ENCODE data around the gene DGKZ. TPM values are rescaled to one million over a fixed set of nuclear protein-coding genes. Genes with fewer than 3 reads are reported as not detected.

Gene DGKZ
- total and polyA plus RNA-seq, 2 donors (not counting 3 experiments of a cell fraction or from before 2014, with no cell fraction given) = 88.8 to 127 TPM

DNA sequence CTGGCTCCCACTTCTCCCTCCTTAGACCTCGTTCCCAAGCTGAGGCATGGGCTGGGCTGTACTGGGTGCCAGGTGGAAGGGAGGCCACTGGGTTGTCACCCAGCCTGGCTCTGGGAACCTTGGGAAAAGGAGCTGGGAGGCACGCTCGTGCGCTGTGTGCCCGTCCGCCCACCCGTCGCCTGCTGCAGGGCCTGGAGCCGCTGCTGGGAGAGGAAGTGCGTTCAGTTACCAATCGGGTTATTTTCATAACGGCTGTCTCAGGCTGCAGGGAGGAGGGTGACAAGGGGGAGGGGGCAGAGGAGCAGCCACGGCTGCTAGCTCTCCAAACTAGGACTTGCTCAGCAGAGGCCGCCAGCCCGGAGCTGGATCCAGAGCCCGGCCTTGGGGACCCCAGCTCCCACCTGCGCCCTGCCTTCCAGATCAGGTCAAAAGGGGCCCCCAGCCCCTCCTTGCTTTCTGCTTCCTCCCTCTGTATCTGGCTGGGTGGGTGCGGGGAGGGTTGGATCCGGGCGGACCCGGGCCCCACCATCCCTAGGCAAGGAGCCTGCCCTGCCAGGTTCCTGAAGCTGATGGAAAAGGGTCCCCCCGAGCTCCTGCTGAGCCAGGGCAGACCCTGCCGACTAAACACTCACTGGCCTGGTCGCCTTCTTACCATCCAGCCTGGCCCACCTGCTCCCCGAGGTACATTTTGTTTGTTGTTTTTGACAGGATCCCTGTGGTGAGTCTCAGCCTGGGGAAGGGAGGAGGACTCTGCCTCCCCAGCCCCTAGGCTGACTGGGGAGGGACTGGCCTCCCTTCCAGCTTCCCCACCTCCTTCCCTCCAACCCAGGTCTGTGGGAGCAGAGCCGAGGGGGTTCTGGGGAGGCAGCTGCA lies 14.3 kb downstream of the DGKZ start:
- Histone ChIP-seq H3K4me1 (ENCODE audit: control insufficient read depth, extremely low read depth, insufficient read depth, low read length) (peaks cover 34% of the 10 kb centered on the region), H2AFZ (ENCODE audit: low read depth, low read length) (no peak overlapping the region), H3K9me3 (replicated peaks; ENCODE audit: control insufficient read depth, insufficient read depth, low read length) (no peaks in the 10 kb centered on the region), H3K79me2 (ENCODE audit: control insufficient read depth, insufficient read depth, low read length) (peaks cover 49% of the 10 kb centered on the region), H4K20me1 (replicated peaks; ENCODE audit: control insufficient read depth, extremely low read depth, insufficient read depth, low read length) (peaks cover 1% of the 10 kb centered on the region), H3K27me3 (ENCODE audit: control insufficient read depth in 2 of 2, insufficient read depth in 2 of 2, low read length in 2 of 2) (no peaks in the 10 kb centered on the region), H3K36me3 (ENCODE audit: control insufficient read depth in 2 of 2, extremely low read depth in 1 of 2, insufficient read depth in 2 of 2, low read length in 2 of 2) (peaks cover 0 to under 1% of the 10 kb centered on the region in 2 experiments), H3K27ac (ENCODE audit: insufficient read depth, low read depth, low read length) (peak overlapping the region; percentile 80), H3K9ac (replicated peaks; ENCODE audit: extremely low read depth, insufficient read depth, low read length) (peak overlapping the region; percentile 53), H3K4me3 (replicated peaks in 1 of 3; ENCODE audit: insufficient read depth in 1 of 3, low read depth in 1 of 3, low read length in 3 of 3) (no peak overlapping the region), H3K9me1 (replicated peaks; ENCODE audit: control insufficient read depth, extremely low read depth, insufficient read depth, low read length) (no peaks in the 10 kb centered on the region), H3K4me2 (ENCODE audit: insufficient read depth, low read length) (peak overlapping the region; percentile 21)
- no peak for TF ChIP-seq POLR2AphosphoS5 (IDR thresholded peaks at IDR 0.05; ENCODE audit: insufficient read depth, low read depth, low read length)
- TF ChIP-seq JUN (IDR thresholded peaks at IDR 0.05; ENCODE audit: borderline replicate concordance, insufficient read depth, insufficient read length, low read depth) = no peak
- TF ChIP-seq MYC (IDR thresholded peaks at IDR 0.05; ENCODE audit: low read depth, low read length) = no peak
- FAIRE-seq (peak; percentile 82), DNase-seq (ENCODE audit: low read depth, low spot score) (peak; percentile 62)
- POLR2A ChIA-PET = interaction anchor here (0.7 kb wide), 1 partner anchor 124 kb away, joined by 3 read pairs; no protein-coding TSS in a partner anchor
- dilution Hi-C loops (cut with MboI; ENCODE audit: extremely low pct_ligation_motif_present, low sequenced_read_pairs) (no loop called here), intact Hi-C loops (cut with micrococcal nuclease) (no loop called here)
- CTCF ChIA-PET = interaction anchor here (1.1 to 11.6 kb wide), 5 partner anchors 9 to 46 kb away, joined by 3 to 200 read pairs (median 4); partner anchors contain the start of genes CHRM4 and DGKZ
- BruUV-seq (replicated peaks) = no TSS peak

- Histone ChIP-seq H3K79me2 (ENCODE audit: control insufficient read depth, insufficient read depth, low read length) (peaks cover 42% of the 10 kb centered on the region), H4K20me1 (replicated peaks; ENCODE audit: control insufficient read depth, extremely low read depth, insufficient read depth, low read length) (no peaks in the 10 kb centered on the region), H3K36me3 (ENCODE audit: control insufficient read depth in 2 of 2, extremely low read depth in 1 of 2, insufficient read depth in 2 of 2, low read length in 2 of 2) (no peaks in the 10 kb centered on the region), H3K9me3 (replicated peaks; ENCODE audit: control insufficient read depth, insufficient read depth, low read length) (no peaks in the 10 kb centered on the region), H2AFZ (ENCODE audit: low read depth, low read length) (no peak overlapping the region), H3K9ac (replicated peaks; ENCODE audit: extremely low read depth, insufficient read depth, low read length) (peak overlapping the region; percentile 53), H3K27ac (ENCODE audit: insufficient read depth, low read depth, low read length) (peak overlapping the region; percentile 80), H3K9me1 (replicated peaks; ENCODE audit: control insufficient read depth, extremely low read depth, insufficient read depth, low read length) (no peaks in the 10 kb centered on the region), H3K4me3 (replicated peaks in 1 of 3; ENCODE audit: insufficient read depth in 1 of 3, low read depth in 1 of 3, low read length in 3 of 3) (no peak overlapping the region), H3K27me3 (ENCODE audit: control insufficient read depth in 2 of 2, insufficient read depth in 2 of 2, low read length in 2 of 2) (no peaks in the 10 kb centered on the region), H3K4me1 (ENCODE audit: control insufficient read depth, extremely low read depth, insufficient read depth, low read length) (peaks cover 34% of the 10 kb centered on the region), H3K4me2 (ENCODE audit: insufficient read depth, low read length) (peak overlapping the region; percentile 32)
- FAIRE-seq (no peak), DNase-seq (ENCODE audit: low read depth, low spot score) (no peak)
- POLR2A ChIA-PET = no interaction called here
- CTCF ChIA-PET = interaction anchor here (1.2 to 11.6 kb wide), 4 partner anchors 10 to 124 kb away, joined by 3 to 200 read pairs (median 6); partner anchors contain the start of genes CHRM4 and DGKZ
- BruUV-seq (replicated peaks) = no TSS peak
- dilution Hi-C loops (cut with MboI; ENCODE audit: extremely low pct_ligation_motif_present, low sequenced_read_pairs) (no loop called here), intact Hi-C loops (cut with micrococcal nuclease) (loop anchor here (1.0 kb wide), 2 partner anchors 10 to 15 kb away; partner anchors contain the start of gene DGKZ)
- TF ChIP-seq JUN (IDR thresholded peaks at IDR 0.05; ENCODE audit: borderline replicate concordance, insufficient read depth, insufficient read length, low read depth) = no peak
Observed at GRCh38 chr11:46362156-46363030, 15.1 kb downstream of the DGKZ start.
